Rectal smooth muscle tissue (tissue), 1 donor: ENCODE data around the gene ZHX3.
A peak's percentile ranks its signal among the peaks of the same experiment; 100 is the strongest.

Experiments
- H3K27ac ChIP-seq: one replicate; pipeline ENCODE4 v1.7.0; 2013; ENCODE audit warnings: low read depth, low read length, inconsistent platforms
- H3K27me3 ChIP-seq: one replicate; pipeline ENCODE4 v1.7.0; 2013; ENCODE audit warnings: low read length; ENCODE audit not compliant: control insufficient read depth, insufficient read depth
- H3K36me3 ChIP-seq: one replicate; pipeline ENCODE4 v1.7.0; 2013; ENCODE audit warnings: low read length; ENCODE audit not compliant: control insufficient read depth, insufficient read depth
- H3K4me1 ChIP-seq: one replicate; pipeline ENCODE4 v1.7.0; 2013; ENCODE audit warnings: low read length; ENCODE audit not compliant: control insufficient read depth, insufficient read depth
- H3K4me3 ChIP-seq: one replicate; pipeline ENCODE4 v1.7.0; 2013; ENCODE audit warnings: low read length
- H3K9ac ChIP-seq: one replicate; pipeline ENCODE4 v1.7.0; 2013; ENCODE audit warnings: low read length

The ZHX3 gene, protein sequence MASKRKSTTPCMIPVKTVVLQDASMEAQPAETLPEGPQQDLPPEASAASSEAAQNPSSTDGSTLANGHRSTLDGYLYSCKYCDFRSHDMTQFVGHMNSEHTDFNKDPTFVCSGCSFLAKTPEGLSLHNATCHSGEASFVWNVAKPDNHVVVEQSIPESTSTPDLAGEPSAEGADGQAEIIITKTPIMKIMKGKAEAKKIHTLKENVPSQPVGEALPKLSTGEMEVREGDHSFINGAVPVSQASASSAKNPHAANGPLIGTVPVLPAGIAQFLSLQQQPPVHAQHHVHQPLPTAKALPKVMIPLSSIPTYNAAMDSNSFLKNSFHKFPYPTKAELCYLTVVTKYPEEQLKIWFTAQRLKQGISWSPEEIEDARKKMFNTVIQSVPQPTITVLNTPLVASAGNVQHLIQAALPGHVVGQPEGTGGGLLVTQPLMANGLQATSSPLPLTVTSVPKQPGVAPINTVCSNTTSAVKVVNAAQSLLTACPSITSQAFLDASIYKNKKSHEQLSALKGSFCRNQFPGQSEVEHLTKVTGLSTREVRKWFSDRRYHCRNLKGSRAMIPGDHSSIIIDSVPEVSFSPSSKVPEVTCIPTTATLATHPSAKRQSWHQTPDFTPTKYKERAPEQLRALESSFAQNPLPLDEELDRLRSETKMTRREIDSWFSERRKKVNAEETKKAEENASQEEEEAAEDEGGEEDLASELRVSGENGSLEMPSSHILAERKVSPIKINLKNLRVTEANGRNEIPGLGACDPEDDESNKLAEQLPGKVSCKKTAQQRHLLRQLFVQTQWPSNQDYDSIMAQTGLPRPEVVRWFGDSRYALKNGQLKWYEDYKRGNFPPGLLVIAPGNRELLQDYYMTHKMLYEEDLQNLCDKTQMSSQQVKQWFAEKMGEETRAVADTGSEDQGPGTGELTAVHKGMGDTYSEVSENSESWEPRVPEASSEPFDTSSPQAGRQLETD

DNA sequence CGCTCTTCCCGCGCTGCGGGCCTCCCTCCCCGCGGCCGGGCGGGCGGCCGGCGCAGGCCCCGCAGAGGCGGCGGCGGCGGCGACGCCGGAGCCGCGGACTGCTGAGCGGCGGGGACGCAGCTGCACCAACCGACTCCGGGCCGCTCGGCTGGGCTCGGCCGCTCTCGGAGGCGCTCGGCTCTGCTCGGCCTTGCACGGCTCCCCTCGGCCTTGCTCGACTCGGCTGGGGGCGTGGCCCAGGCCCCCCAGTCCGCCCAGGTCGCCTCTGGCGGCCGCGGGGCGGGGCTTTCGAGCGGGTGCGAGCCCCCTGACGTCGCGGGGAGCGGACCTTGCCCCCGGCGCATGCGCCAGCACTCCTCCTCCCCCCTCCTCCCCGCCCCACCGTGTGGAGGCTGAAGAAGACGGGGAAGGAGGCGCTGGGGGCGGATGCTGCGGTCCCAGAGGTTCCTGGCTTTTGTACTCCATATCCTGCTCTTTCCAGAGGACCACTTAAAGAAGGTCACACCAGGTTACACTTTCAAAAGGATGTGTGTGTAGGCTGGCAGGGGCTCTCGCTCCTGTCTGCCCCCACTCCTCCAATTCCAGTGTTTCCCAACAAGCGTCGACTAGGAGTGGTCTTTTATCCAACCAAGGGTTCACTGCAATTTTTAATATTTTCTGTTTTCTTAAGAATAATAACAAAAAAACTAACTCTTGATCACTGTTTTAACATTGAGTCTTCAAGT is at the start of gene ZHX3:
Gene ZHX3 (minus strand): TSS at position 186 of the 725 bp plus-strand sequence. CDS start 112,815 bp downstream, outside the sequence.
- Histone ChIP-seq H3K36me3 (no peaks in the 10 kb centered on the region), H3K4me1 (peaks cover 2% of the 10 kb centered on the region), H3K27ac (peak within 1 kb of the TSS; percentile 81), H3K27me3 (no peaks in the 10 kb centered on the region), H3K4me3 (peak within 1 kb of the TSS; percentile 78), H3K9ac (peak within 1 kb of the TSS; percentile 53)

DNA sequence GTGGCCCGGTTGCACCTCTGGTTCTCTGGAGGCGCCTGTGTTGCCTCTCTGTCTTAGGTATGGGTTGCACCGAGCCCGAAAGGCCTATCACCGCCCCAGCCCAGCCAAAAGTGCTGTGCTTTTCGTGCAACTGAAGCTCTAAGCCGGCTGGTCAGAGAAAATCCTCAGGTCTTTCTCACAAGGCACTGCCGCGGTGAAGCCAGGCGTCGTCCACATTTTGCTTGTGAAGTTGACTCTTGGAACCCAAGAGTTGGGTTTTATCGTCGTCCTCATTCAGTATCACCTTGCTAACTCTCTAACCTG is 49.8 kb upstream of the ZHX3 start:
- Histone ChIP-seq H3K27ac (no peak overlapping the region), H3K4me1 (no peaks in the 10 kb centered on the region), H3K27me3 (peaks cover 15% of the 10 kb centered on the region), H3K36me3 (no peaks in the 10 kb centered on the region), H3K9ac (no peak overlapping the region), H3K4me3 (no peak overlapping the region)

- peaks cover 15% of the 10 kb centered on the region for H3K27me3 ChIP-seq
- no peaks in the 10 kb centered on the region for H3K36me3 ChIP-seq
- no peak within 1 kb of the TSS for H3K9ac ChIP-seq
- H3K27ac ChIP-seq: no peak within 1 kb of the TSS
- no peaks in the 10 kb centered on the region for H3K4me1 ChIP-seq
- peak within 1 kb of the TSS; percentile 19 for H3K4me3 ChIP-seq
These were observed 49.2 kb upstream of the ZHX3 start, which contains the start of gene EMILIN3 for GRCh38 chr20:41366546-41367392. Gene EMILIN3 (minus strand): TSS chr20:41366818. CDS start chr20:41366634, 184 bp downstream.

GRCh38 chr20:41365777-41366545 is 48.4 kb upstream of the ZHX3 start:
- Histone ChIP-seq H3K27ac (no peak overlapping the region), H3K4me3 (peak overlapping the region; percentile 19), H3K36me3 (no peaks in the 10 kb centered on the region), H3K9ac (no peak overlapping the region), H3K27me3 (peaks cover 15% of the 10 kb centered on the region), H3K4me1 (no peaks in the 10 kb centered on the region)

GRCh38 chr20:41364967-41365765 is 47.6 kb upstream of the ZHX3 start:
- Histone ChIP-seq H3K9ac (no peak overlapping the region), H3K36me3 (no peaks in the 10 kb centered on the region), H3K4me3 (peak overlapping the region; percentile 19)

GRCh38 chr20:41364236-41364855 is 46.8 kb upstream of the ZHX3 start:
- no peaks in the 10 kb centered on the region for H3K4me1 ChIP-seq
- H3K9ac ChIP-seq: no peak overlapping the region
- H3K36me3 ChIP-seq: no peaks in the 10 kb centered on the region
- no peak overlapping the region for H3K4me3 ChIP-seq
- H3K27me3 ChIP-seq: peaks cover 15% of the 10 kb centered on the region
- no peak overlapping the region for H3K27ac ChIP-seq

More at GRCh38 chr20:41364967-41365765, 47.6 kb upstream of the ZHX3 start:
- no peaks in the 10 kb centered on the region for H3K4me1 ChIP-seq
- peaks cover 15% of the 10 kb centered on the region for H3K27me3 ChIP-seq
- no peak overlapping the region for H3K27ac ChIP-seq

GRCh38 chr20:41363601-41364000 is 46.1 kb upstream of the ZHX3 start:
- no peak overlapping the region for H3K4me3 ChIP-seq
- H3K36me3 ChIP-seq: no peaks in the 10 kb centered on the region
- no peak overlapping the region for H3K27ac ChIP-seq
- H3K27me3 ChIP-seq: peaks cover 15% of the 10 kb centered on the region
- H3K4me1 ChIP-seq: no peaks in the 10 kb centered on the region
- H3K9ac ChIP-seq: no peak overlapping the region

DNA sequence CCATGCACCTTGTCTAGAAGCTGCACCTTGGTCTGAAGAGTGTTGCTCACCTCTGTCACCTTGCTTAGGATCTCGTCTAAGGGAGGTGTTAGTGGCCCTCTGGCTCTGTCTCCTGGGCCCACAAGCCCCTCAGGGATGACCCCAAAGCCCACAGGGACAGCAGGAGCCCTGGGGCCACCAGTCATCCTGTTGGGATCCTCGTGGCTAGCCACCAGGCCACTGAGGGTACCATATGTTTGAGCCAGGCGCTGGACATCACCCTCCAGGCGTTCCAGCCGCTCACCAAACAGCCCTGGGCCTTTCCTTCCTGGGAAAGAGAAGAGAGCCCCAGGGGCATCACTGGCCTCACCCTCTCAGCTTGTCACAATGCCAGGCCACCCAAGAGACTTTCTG is 45.2 kb upstream of the ZHX3 start:
- peaks cover 15% of the 10 kb centered on the region for H3K27me3 ChIP-seq
- no peaks in the 10 kb centered on the region for H3K4me1 ChIP-seq
- H3K9ac ChIP-seq: no peak overlapping the region
- no peak overlapping the region for H3K27ac ChIP-seq
- no peak overlapping the region for H3K4me3 ChIP-seq
- no peaks in the 10 kb centered on the region for H3K36me3 ChIP-seq

- H3K27me3 ChIP-seq: peaks cover 15% of the 10 kb centered on the region
- no peak overlapping the region for H3K9ac ChIP-seq
- H3K4me1 ChIP-seq: no peaks in the 10 kb centered on the region
- no peak overlapping the region for H3K27ac ChIP-seq
- peaks cover under 1% of the 10 kb centered on the region for H3K36me3 ChIP-seq
- no peak overlapping the region for H3K4me3 ChIP-seq
These were observed 44.5 kb upstream of the ZHX3 start for GRCh38 chr20:41361757-41362747.
